Measurements from ENCODE around the gene HS3ST1.
"Not testable (repeated sequence)": the region's sequence is repeated elsewhere in the genome, so short reads cannot be mapped to it uniquely, and the experiment has no call there.

HS3ST1 gene

GRCh38 chr4:11384072-11384471 lies 44.6 kb downstream of the HS3ST1 start:
- WGBS (ENCODE audit: extremely low coverage, insufficient coverage, insufficient read length): no CpG with 5 or more reads among the region's 15 CpGs
- H2AK5ac ChIP-seq (ENCODE audit: low read length); H3K14ac ChIP-seq (ENCODE audit: low read length); H2AFZ ChIP-seq (ENCODE audit: insufficient read depth, low read length, poor library complexity); H3K4me2 ChIP-seq (ENCODE audit: low read length); H3K27ac ChIP-seq (ENCODE audit: low read depth, low read length); H3K4me3 ChIP-seq (ENCODE audit: low read depth, low read length); H4K91ac ChIP-seq (ENCODE audit: low read depth, low read length); H4K12ac ChIP-seq (ENCODE audit: low read depth, low read length); H3K27me3 ChIP-seq (ENCODE audit: insufficient read depth, low read length); H3K9me3 ChIP-seq (ENCODE audit: insufficient read depth, low read depth, low read length); H3K79me1 ChIP-seq (ENCODE audit: low read length); H3K23ac ChIP-seq (ENCODE audit: low read length); DNase-seq; H3K18ac ChIP-seq (ENCODE audit: low read length); H3K4me1 ChIP-seq (ENCODE audit: control insufficient read depth in 1 of 2, insufficient read depth in 2 of 2, low read length in 2 of 2); H3K9ac ChIP-seq (ENCODE audit: low read length); H2BK5ac ChIP-seq (ENCODE audit: low read depth, low read length, poor library complexity); H2BK12ac ChIP-seq (ENCODE audit: low read length); H3K79me2 ChIP-seq (ENCODE audit: control insufficient read depth, insufficient read depth, low read length, poor library complexity); H3K36me3 ChIP-seq (ENCODE audit: control insufficient read depth in 1 of 2, insufficient read depth in 2 of 2, low read length in 2 of 2); H2BK120ac ChIP-seq (ENCODE audit: insufficient read depth, low read length, poor library complexity); H3K4ac ChIP-seq (ENCODE audit: low read depth, low read length): not testable (repeated sequence)
- peak overlapping the region; percentile 10 for H4K8ac ChIP-seq (ENCODE audit: low read depth, low read length)

GRCh38 chr4:11376571-11376970 lies 52.1 kb downstream of the HS3ST1 start:
- no peak overlapping the region for H4K8ac ChIP-seq (ENCODE audit: low read depth, low read length)
- H3K18ac ChIP-seq (ENCODE audit: low read length): no peak overlapping the region
- H3K14ac ChIP-seq (ENCODE audit: low read length): no peak overlapping the region
- no peaks in the 10 kb centered on the region for H3K79me2 ChIP-seq (ENCODE audit: control insufficient read depth, insufficient read depth, low read length, poor library complexity)
- peaks cover 2% of the 10 kb centered on the region for H3K9me3 ChIP-seq (ENCODE audit: insufficient read depth, low read depth, low read length)
- no CpG with 5 or more reads among the region's 4 CpGs for WGBS (ENCODE audit: extremely low coverage, insufficient coverage, insufficient read length)
- no peaks in the 10 kb centered on the region for H3K36me3 ChIP-seq (ENCODE audit: control insufficient read depth in 1 of 2, insufficient read depth in 2 of 2, low read length in 2 of 2)
- no peaks in the 10 kb centered on the region for H3K4me1 ChIP-seq (ENCODE audit: control insufficient read depth in 1 of 2, insufficient read depth in 2 of 2, low read length in 2 of 2)
- no peak overlapping the region for H3K9ac ChIP-seq (ENCODE audit: low read length)
- no peaks in the 10 kb centered on the region for H3K79me1 ChIP-seq (ENCODE audit: low read length)
- peak; percentile 66 to 81 for DNase-seq
- H3K4me2 ChIP-seq (ENCODE audit: low read length): no peak overlapping the region
- no peak overlapping the region for H2AFZ ChIP-seq (ENCODE audit: insufficient read depth, low read length, poor library complexity)
- H2BK120ac ChIP-seq (ENCODE audit: insufficient read depth, low read length, poor library complexity): no peak overlapping the region
- H2BK12ac ChIP-seq (ENCODE audit: low read length): no peak overlapping the region
- no peak overlapping the region for H3K4me3 ChIP-seq (ENCODE audit: low read depth, low read length)
- H4K91ac ChIP-seq (ENCODE audit: low read depth, low read length): no peak overlapping the region
- H3K27me3 ChIP-seq (ENCODE audit: insufficient read depth, low read length): no peaks in the 10 kb centered on the region
- no peak overlapping the region for H3K23ac ChIP-seq (ENCODE audit: low read length)
- H2BK5ac ChIP-seq (ENCODE audit: low read depth, low read length, poor library complexity): no peak overlapping the region
- no peak overlapping the region for H2AK5ac ChIP-seq (ENCODE audit: low read length)
- H4K12ac ChIP-seq (ENCODE audit: low read depth, low read length): no peak overlapping the region
- H3K4ac ChIP-seq (ENCODE audit: low read depth, low read length): no peak overlapping the region
- H3K27ac ChIP-seq (ENCODE audit: low read depth, low read length): no peak overlapping the region

GRCh38 chr4:11376146-11376545 lies 52.5 kb downstream of the HS3ST1 start:
- Histone ChIP-seq H3K27ac (ENCODE audit: low read depth, low read length) (no peak overlapping the region), H3K4me3 (ENCODE audit: low read depth, low read length) (no peak overlapping the region), H3K79me1 (ENCODE audit: low read length) (no peaks in the 10 kb centered on the region), H3K9me3 (ENCODE audit: insufficient read depth, low read depth, low read length) (peaks cover 2% of the 10 kb centered on the region), H3K27me3 (ENCODE audit: insufficient read depth, low read length) (no peaks in the 10 kb centered on the region), H3K4me1 (ENCODE audit: control insufficient read depth in 1 of 2, insufficient read depth in 2 of 2, low read length in 2 of 2) (no peaks in the 10 kb centered on the region), H3K18ac (ENCODE audit: low read length) (no peak overlapping the region), H3K36me3 (ENCODE audit: control insufficient read depth in 1 of 2, insufficient read depth in 2 of 2, low read length in 2 of 2) (no peaks in the 10 kb centered on the region), H3K9ac (ENCODE audit: low read length) (no peak overlapping the region), H3K23ac (ENCODE audit: low read length) (no peak overlapping the region), H4K91ac (ENCODE audit: low read depth, low read length) (no peak overlapping the region), H3K14ac (ENCODE audit: low read length) (no peak overlapping the region), H2BK120ac (ENCODE audit: insufficient read depth, low read length, poor library complexity) (no peak overlapping the region), H2BK12ac (ENCODE audit: low read length) (no peak overlapping the region), H2AFZ (ENCODE audit: insufficient read depth, low read length, poor library complexity) (no peak overlapping the region), H2AK5ac (ENCODE audit: low read length) (no peak overlapping the region), H4K8ac (ENCODE audit: low read depth, low read length) (no peak overlapping the region), H2BK5ac (ENCODE audit: low read depth, low read length, poor library complexity) (no peak overlapping the region), H3K4me2 (ENCODE audit: low read length) (no peak overlapping the region), H3K4ac (ENCODE audit: low read depth, low read length) (no peak overlapping the region), H3K79me2 (ENCODE audit: control insufficient read depth, insufficient read depth, low read length, poor library complexity) (no peaks in the 10 kb centered on the region), H4K12ac (ENCODE audit: low read depth, low read length) (no peak overlapping the region)
- DNase-seq: peak; percentile 62 to 90
- WGBS (ENCODE audit: extremely low coverage, insufficient coverage, insufficient read length): no CpG with 5 or more reads among the region's 7 CpGs

- Histone ChIP-seq H3K18ac (ENCODE audit: low read length) (no peak overlapping the region), H3K9me3 (ENCODE audit: insufficient read depth, low read depth, low read length) (peaks cover 2% of the 10 kb centered on the region), H3K27me3 (ENCODE audit: insufficient read depth, low read length) (no peaks in the 10 kb centered on the region), H3K79me1 (ENCODE audit: low read length) (no peaks in the 10 kb centered on the region), H3K4me1 (ENCODE audit: control insufficient read depth in 1 of 2, insufficient read depth in 2 of 2, low read length in 2 of 2) (peaks cover 0 to 5% of the 10 kb centered on the region in 2 experiments), H3K14ac (ENCODE audit: low read length) (no peak overlapping the region), H4K91ac (ENCODE audit: low read depth, low read length) (no peak overlapping the region), H2BK5ac (ENCODE audit: low read depth, low read length, poor library complexity) (no peak overlapping the region), H3K4me3 (ENCODE audit: low read depth, low read length) (no peak overlapping the region), H3K9ac (ENCODE audit: low read length) (no peak overlapping the region), H3K27ac (ENCODE audit: low read depth, low read length) (no peak overlapping the region), H4K8ac (ENCODE audit: low read depth, low read length) (no peak overlapping the region), H2BK120ac (ENCODE audit: insufficient read depth, low read length, poor library complexity) (no peak overlapping the region), H3K23ac (ENCODE audit: low read length) (no peak overlapping the region), H3K4me2 (ENCODE audit: low read length) (no peak overlapping the region), H2AK5ac (ENCODE audit: low read length) (no peak overlapping the region), H2AFZ (ENCODE audit: insufficient read depth, low read length, poor library complexity) (no peak overlapping the region), H4K12ac (ENCODE audit: low read depth, low read length) (no peak overlapping the region), H3K79me2 (ENCODE audit: control insufficient read depth, insufficient read depth, low read length, poor library complexity) (no peaks in the 10 kb centered on the region), H3K36me3 (ENCODE audit: control insufficient read depth in 1 of 2, insufficient read depth in 2 of 2, low read length in 2 of 2) (no peaks in the 10 kb centered on the region), H3K4ac (ENCODE audit: low read depth, low read length) (no peak overlapping the region), H2BK12ac (ENCODE audit: low read length) (no peak overlapping the region)
- no CpG with 5 or more reads among the region's 53 CpGs for WGBS (ENCODE audit: extremely low coverage, insufficient coverage, insufficient read length)
- no peak for DNase-seq
These were observed 60.0 kb downstream of the HS3ST1 start for GRCh38 chr4:11368701-11369115.
